K562 (cell line): ENCODE measurements around the gene DPH1. TPM values are rescaled to one million over a fixed set of nuclear protein-coding genes. Genes with fewer than 3 reads are reported as not detected.
A peak's percentile ranks its signal among the peaks of the same experiment; 100 is the strongest.

Source experiments
- ARNT ChIP-seq, 2 experiments: fragments of 450-650 bp; IDR thresholded peaks; 2 replicates each; pipeline ENCODE4 v1.6.1; 2016; ENCODE audit warnings: mild to moderate bottlenecking in 1 of 2
- CBX3 ChIP-seq, 2 experiments: IDR thresholded peaks; 1 replicate in 1 of 2; 2 replicates in 1 of 2; pipeline ENCODE4 v1.6.1; 2012; ENCODE audit warnings: inconsistent platforms in 2 of 2, low read length in 2 of 2, borderline replicate concordance in 1 of 2, control low read depth in 1 of 2
- CTCF ChIP-seq, 3 experiments: IDR thresholded peaks in 2 of 3; conservative IDR thresholded peaks in 1 of 3; 2 replicates each; pipeline ENCODE4 v1.5.1; 2011 to 2012; ENCODE audit warnings: low read length in 3 of 3, mild to moderate bottlenecking in 3 of 3, control low read depth in 2 of 3, improper control_type of control experiment in 1 of 3, inconsistent platforms in 1 of 3, low read depth in 1 of 3, mixed read lengths in 1 of 3, moderate library complexity in 1 of 3; ENCODE audit not compliant: insufficient read depth in 2 of 3
- KDM4B ChIP-seq, 2 experiments: fragments of 450-650 bp in 1 of 2; sonication (generic) in 1 of 2; IDR thresholded peaks; 2 replicates each; pipeline ENCODE4 v1.6.1; 2016 to 2017; ENCODE audit warnings: borderline replicate concordance in 2 of 2, antibody characterized with exemption in 1 of 2, low read depth in 1 of 2, mild to moderate bottlenecking in 1 of 2
- KLF1 ChIP-seq: fragments of 450-650 bp; IDR thresholded peaks from 2 replicates; pipeline ENCODE4 v1.6.1; 2016; ENCODE audit warnings: missing genetic modification characterization, missing compliant biosample characterization
- L3MBTL2 ChIP-seq: fragments of 450-650 bp; IDR thresholded peaks from 2 replicates; pipeline ENCODE4 v1.6.1; 2016; ENCODE audit warnings: mild to moderate bottlenecking, moderate library complexity
- MLLT1 ChIP-seq, 2 experiments: fragments of 450-650 bp; IDR thresholded peaks; 2 replicates each; pipeline ENCODE4 v1.6.1; 2016
- MYC ChIP-seq, 2 experiments: fragments of 250-450 bp in 1 of 2; sonication (Bioruptor Pico) in 1 of 2; IDR thresholded peaks; 2 replicates each; pipeline versions ENCODE4 v1.5.1 to v1.6.1; 2012 to 2021; ENCODE audit warnings: low read depth in 2 of 2, borderline replicate concordance in 1 of 2, improper control_type of control experiment in 1 of 2, low read length in 1 of 2, mild to moderate bottlenecking in 1 of 2, moderate library complexity in 1 of 2
- NKRF ChIP-seq: fragments of 450-650 bp; IDR thresholded peaks from 2 replicates; pipeline ENCODE4 v1.6.1; 2016; ENCODE audit warnings: borderline replicate concordance
- OTX1 ChIP-seq: fragments of 450-650 bp; formaldehyde crosslinking; IDR thresholded peaks from 2 replicates; pipeline ENCODE4 v1.4.0; 2022; ENCODE audit warnings: mild to moderate bottlenecking
- POLR2A ChIP-seq: fragments of 450-650 bp; conservative IDR thresholded peaks from 2 replicates; pipeline ENCODE4 v1.6.1; 2016
- RAD21 ChIP-seq, 2 experiments: fragments of 250-450 bp in 1 of 2; fragments of 450-650 bp in 1 of 2; sonication (Bioruptor Pico) in 1 of 2; formaldehyde crosslinking in 1 of 2; IDR thresholded peaks in 1 of 2; conservative IDR thresholded peaks in 1 of 2; 2 replicates each; pipeline versions ENCODE4 v1.4.0 to v1.8.0; 2020 to 2022; ENCODE audit warnings: mild to moderate bottlenecking in 2 of 2, moderate library complexity in 1 of 2
- SP2 ChIP-seq: IDR thresholded peaks from 2 replicates; pipeline ENCODE4 v1.6.1; 2011; ENCODE audit warnings: mild to moderate bottlenecking, low read depth, low read length, moderate library complexity; ENCODE audit not compliant: poor library complexity, severe bottlenecking; ENCODE audit errors: extremely low read depth
- STAT5B ChIP-seq: fragments of 250-450 bp; sonication (Bioruptor Pico); IDR thresholded peaks from 2 replicates; pipeline ENCODE4 v1.8.0; 2021; ENCODE audit warnings: mild to moderate bottlenecking, inconsistent platforms
- TRIM25 ChIP-seq: fragments of 450-650 bp; IDR thresholded peaks from 2 replicates; pipeline ENCODE4 v1.7.0; 2016; ENCODE audit warnings: borderline replicate concordance
- ZNF133 ChIP-seq: fragments of 250-450 bp; sonication (Bioruptor Pico); IDR thresholded peaks from 2 replicates; pipeline ENCODE4 v1.4.0; 2020; ENCODE audit warnings: mild to moderate bottlenecking
- ZNF280A ChIP-seq: fragments of 450-650 bp; IDR thresholded peaks from 2 replicates; pipeline ENCODE4 v1.6.1; 2018; ENCODE audit warnings: mild to moderate bottlenecking, low read depth; ENCODE audit not compliant: partially characterized antibody
- ZNF324 ChIP-seq: fragments of 250-450 bp; sonication (Bioruptor Pico); IDR thresholded peaks from 2 replicates; pipeline ENCODE4 v1.4.0; 2020; ENCODE audit warnings: mild to moderate bottlenecking
- ZNF75A ChIP-seq: fragments of 450-650 bp; formaldehyde crosslinking; IDR thresholded peaks from 2 replicates; pipeline ENCODE4 v1.4.0; 2020; ENCODE audit warnings: mild to moderate bottlenecking
- polyA plus RNA-seq, 8 experiments: library from polyadenylated mRNA; depleted of rRNA in 4 of 8; stranded (reverse) in 5 of 8; unstranded in 3 of 8; fragments of >200 nt; fragmentation: Nextera tagmentation in 2 of 8; fragmentation: Illumina TruSeq in 1 of 8; extraction: Ambion mirVana in 2 of 8; extraction: Trizol in 1 of 8; gene quantifications; 2 replicates each; pipeline versions ENCODE4 v1.2.1 to v1.2.3, GENCODE V29; 2011 to 2014; ENCODE audit warnings: inconsistent platforms in 1 of 8, missing spikeins in 1 of 8
- total RNA-seq, 7 experiments: library from RNA; depleted of rRNA in 6 of 7; stranded (reverse); fragments of >200 nt in 6 of 7; fragmentation: Illumina TruSeq in 2 of 7; extraction: Trizol in 2 of 7; gene quantifications; 2 replicates each; pipeline versions ENCODE4 v1.2.1 to v1.2.3, GENCODE V29; 2011 to 2021; ENCODE audit warnings: low replicate concordance in 1 of 7

The DPH1 gene
- total and polyA plus RNA-seq, 9 of the 15 experiments (the other 6 are each of a cell fraction or from before 2014, with no cell fraction given), result 0.42 to 40.6 (median 20.2) TPM

- 0 out of 4 replicates have a peak, but pooled peaks have one; percentile 36 to 40 for TF ChIP-seq MLLT1 (IDR thresholded peaks at IDR 0.05)
- 0 out of 4 replicates have a peak, but pooled peaks of 1 of the 2 experiments have one; percentile 69 for TF ChIP-seq ARNT (IDR thresholded peaks at IDR 0.05)
- TF ChIP-seq ZNF280A, result no peak
- TF ChIP-seq CTCF (IDR thresholded peaks at IDR 0.05 in 2 of 3, conservative IDR thresholded peaks at IDR 0.05 in 1 of 3; ENCODE audit: insufficient read depth in 2 of 3, low read depth in 1 of 3, low read length in 3 of 3), result peak in 2 of 3 experiments; percentile 41 to 57; a peak in 5 of 6 replicates
- TF ChIP-seq OTX1 (CRISPR knock-in tag), result 0 out of 2 replicates have a peak, but pooled peaks have one; percentile 21
- no peak for TF ChIP-seq STAT5B (CRISPR knock-in tag)
- TF ChIP-seq ZNF324 (CRISPR knock-in tag), result no peak
- peak; percentile 25; the same call in 1 of the 2 replicates for TF ChIP-seq POLR2A
- no peak for TF ChIP-seq TRIM25
- TF ChIP-seq SP2, result no peak
- TF ChIP-seq ZNF75A (CRISPR knock-in tag), result no peak
- no peak for TF ChIP-seq KLF1
- no peak for TF ChIP-seq CBX3 (IDR thresholded peaks at IDR 0.05; ENCODE audit: borderline replicate concordance in 1 of 2, low read length in 2 of 2)
- peak; percentile 57; the same call in 1 of the 2 replicates for TF ChIP-seq NKRF
- TF ChIP-seq MYC (IDR thresholded peaks at IDR 0.05; ENCODE audit: low read depth, low read length), result no peak
- 0 out of 2 replicates have a peak, but pooled peaks have one; percentile 32 for TF ChIP-seq MYC (CRISPR knock-in tag; IDR thresholded peaks at IDR 0.05; ENCODE audit: borderline replicate concordance, low read depth)
- no peak for TF ChIP-seq ZNF133 (CRISPR knock-in tag)
- peak; percentile 76 for TF ChIP-seq L3MBTL2
- peak in 1 of 2 experiments; percentile 37; a peak in 2 of 4 replicates for TF ChIP-seq RAD21 (CRISPR knock-in tag; conservative IDR thresholded peaks at IDR 0.05 in 1 of 2, IDR thresholded peaks at IDR 0.05 in 1 of 2)
- no peak for TF ChIP-seq KDM4B (IDR thresholded peaks at IDR 0.05; ENCODE audit: borderline replicate concordance in 2 of 2, low read depth in 1 of 2)
These were observed 12.5 kb downstream of the DPH1 start (continued) for GRCh38 chr17:2042390-2042847.
